ENCODE results near the gene CDPF1. TPM values are rescaled to one million over a fixed set of nuclear protein-coding genes. Genes with fewer than 3 reads are reported as not detected.

The CDPF1 gene
- total and polyA plus RNA-seq, 2 of the 4 experiments (the other 2 are of a cell fraction), result 11.5 to 14.5 TPM

DNA sequence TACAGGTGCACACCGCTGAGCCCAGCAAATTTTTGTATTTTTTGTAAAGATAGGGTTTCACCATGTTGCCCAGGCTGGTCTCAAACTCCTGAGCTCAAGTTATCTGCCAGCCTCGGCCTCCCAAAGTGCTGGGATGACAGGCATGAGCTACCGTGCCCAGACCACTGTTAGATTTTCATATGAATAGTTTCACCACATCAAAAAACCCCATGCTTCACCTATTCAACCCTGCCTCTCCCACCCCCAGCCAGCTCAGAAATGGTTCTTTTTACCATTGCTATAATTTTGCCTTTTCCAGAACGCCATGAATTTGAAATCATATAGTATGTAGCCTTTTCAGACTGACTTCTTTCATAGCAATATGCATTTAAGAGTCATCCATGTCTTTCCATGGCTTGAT, 37.9 kb downstream of the CDPF1 start:
- DNase-seq (no peak), ATAC-seq (ENCODE audit: low read depth) (no peak)
- dilution Hi-C loops (cut with HindIII; ENCODE audit: low sequenced_read_pairs, unreplicated experiment), result no loop called here
- Histone ChIP-seq H2AK5ac (ENCODE audit: low read depth, low read length) (no peak overlapping the region), H2AFZ (replicated peaks; ENCODE audit: low read length, poor library complexity) (no peak overlapping the region), H3K27me3 (ENCODE audit: control insufficient read depth, insufficient read depth, low read length) (no peaks in the 10 kb centered on the region), H2BK5ac (ENCODE audit: low read depth, low read length, poor library complexity, severe bottlenecking) (no peak overlapping the region), H3K56ac (ENCODE audit: extremely low read depth, insufficient read depth, low read length) (no peak overlapping the region), H2AK9ac (replicated peaks; ENCODE audit: low read depth, low read length, poor library complexity) (no peak overlapping the region), H3K23ac (ENCODE audit: low read depth, low read length) (no peak overlapping the region), H3K14ac (replicated peaks; ENCODE audit: low read depth, low read length) (no peak overlapping the region), H3K27ac (ENCODE audit: insufficient read depth, low read length) (no peak overlapping the region), H4K20me1 (ENCODE audit: insufficient read depth, low read length) (no peaks in the 10 kb centered on the region), H4K8ac (ENCODE audit: low read depth in 2 of 2, low read length in 2 of 2) (no peak overlapping the region), H3K9me1 (ENCODE audit: insufficient read depth, low read length) (0 out of 2 replicates have a peak, but pooled peaks cover 6% of the 10 kb centered on the region), H2BK120ac (ENCODE audit: low read depth, low read length) (no peak overlapping the region), H3K18ac (ENCODE audit: low read depth, low read length) (no peak overlapping the region), H3K4me3 (ENCODE audit: insufficient read depth, low read depth, low read length) (no peak overlapping the region), H2BK15ac (ENCODE audit: low read depth, low read length) (no peak overlapping the region), H3K4me2 (ENCODE audit: low read depth, low read length) (no peak overlapping the region), H4K91ac (ENCODE audit: insufficient read depth, low read depth, low read length) (no peak overlapping the region), H3K79me1 (ENCODE audit: low read depth in 1 of 2, low read length in 2 of 2) (no peaks in the 10 kb centered on the region), H3K4ac (ENCODE audit: low read depth, low read length) (no peak overlapping the region), H3K4me1 (ENCODE audit: control insufficient read depth, insufficient read depth, low read length) (no peaks in the 10 kb centered on the region), H3K9ac (ENCODE audit: low read depth, low read length) (no peak overlapping the region), H4K5ac (ENCODE audit: low read depth, low read length) (no peak overlapping the region), H3K36me3 (ENCODE audit: control insufficient read depth, insufficient read depth, low read length) (peaks cover 30% of the 10 kb centered on the region), H3K9me3 (ENCODE audit: control insufficient read depth, insufficient read depth, low read length) (peaks cover 9% of the 10 kb centered on the region), H2BK20ac (ENCODE audit: low read depth, low read length) (no peak overlapping the region)
- ChIA-PET CTCF (no interaction called here), POLR2A (ENCODE audit: unreplicated experiment) (no interaction called here)
- TF ChIP-seq, protein P1, sequence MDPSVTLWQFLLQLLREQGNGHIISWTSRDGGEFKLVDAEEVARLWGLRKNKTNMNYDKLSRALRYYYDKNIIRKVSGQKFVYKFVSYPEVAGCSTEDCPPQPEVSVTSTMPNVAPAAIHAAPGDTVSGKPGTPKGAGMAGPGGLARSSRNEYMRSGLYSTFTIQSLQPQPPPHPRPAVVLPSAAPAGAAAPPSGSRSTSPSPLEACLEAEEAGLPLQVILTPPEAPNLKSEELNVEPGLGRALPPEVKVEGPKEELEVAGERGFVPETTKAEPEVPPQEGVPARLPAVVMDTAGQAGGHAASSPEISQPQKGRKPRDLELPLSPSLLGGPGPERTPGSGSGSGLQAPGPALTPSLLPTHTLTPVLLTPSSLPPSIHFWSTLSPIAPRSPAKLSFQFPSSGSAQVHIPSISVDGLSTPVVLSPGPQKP (IDR thresholded peaks at IDR 0.05; ENCODE audit: borderline replicate concordance, low read depth, low read length), result no peak
- TF ChIP-seq RCOR1 (IDR thresholded peaks at IDR 0.05; ENCODE audit: insufficient replicate concordance, low read length) (no peak), MXI1 (IDR thresholded peaks at IDR 0.05; ENCODE audit: borderline replicate concordance, low read depth, low read length) (no peak), RFX5 (IDR thresholded peaks at IDR 0.05; ENCODE audit: low read depth, low read length) (no peak), FOS (IDR thresholded peaks at IDR 0.05; ENCODE audit: low read depth, low read length) (no peak), POLR2A (IDR thresholded peaks at IDR 0.05; ENCODE audit: low read depth, low read length) (no peak), MAZ (IDR thresholded peaks at IDR 0.05; ENCODE audit: borderline replicate concordance, low read depth, low read length) (no peak), NFE2L2 (IDR thresholded peaks at IDR 0.05; ENCODE audit: low read depth, low read length) (no peak), SMC3 (IDR thresholded peaks at IDR 0.05; ENCODE audit: low read depth, low read length) (no peak), BHLHE40 (IDR thresholded peaks at IDR 0.05; ENCODE audit: low read depth, low read length) (no peak), RAD21 (IDR thresholded peaks at IDR 0.05; ENCODE audit: low read length) (no peak), CEBPB (IDR thresholded peaks at IDR 0.05; ENCODE audit: low read depth, low read length) (no peak), CHD1 (IDR thresholded peaks at IDR 0.05; ENCODE audit: low read depth, low read length) (no peak), MAFK (IDR thresholded peaks at IDR 0.05; ENCODE audit: low read depth, low read length) (no peak)
- TF ChIP-seq, protein P2, sequence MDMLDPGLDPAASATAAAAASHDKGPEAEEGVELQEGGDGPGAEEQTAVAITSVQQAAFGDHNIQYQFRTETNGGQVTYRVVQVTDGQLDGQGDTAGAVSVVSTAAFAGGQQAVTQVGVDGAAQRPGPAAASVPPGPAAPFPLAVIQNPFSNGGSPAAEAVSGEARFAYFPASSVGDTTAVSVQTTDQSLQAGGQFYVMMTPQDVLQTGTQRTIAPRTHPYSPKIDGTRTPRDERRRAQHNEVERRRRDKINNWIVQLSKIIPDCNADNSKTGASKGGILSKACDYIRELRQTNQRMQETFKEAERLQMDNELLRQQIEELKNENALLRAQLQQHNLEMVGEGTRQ (IDR thresholded peaks at IDR 0.05; ENCODE audit: low read depth, low read length), result no peak
- TF ChIP-seq, protein P3, sequence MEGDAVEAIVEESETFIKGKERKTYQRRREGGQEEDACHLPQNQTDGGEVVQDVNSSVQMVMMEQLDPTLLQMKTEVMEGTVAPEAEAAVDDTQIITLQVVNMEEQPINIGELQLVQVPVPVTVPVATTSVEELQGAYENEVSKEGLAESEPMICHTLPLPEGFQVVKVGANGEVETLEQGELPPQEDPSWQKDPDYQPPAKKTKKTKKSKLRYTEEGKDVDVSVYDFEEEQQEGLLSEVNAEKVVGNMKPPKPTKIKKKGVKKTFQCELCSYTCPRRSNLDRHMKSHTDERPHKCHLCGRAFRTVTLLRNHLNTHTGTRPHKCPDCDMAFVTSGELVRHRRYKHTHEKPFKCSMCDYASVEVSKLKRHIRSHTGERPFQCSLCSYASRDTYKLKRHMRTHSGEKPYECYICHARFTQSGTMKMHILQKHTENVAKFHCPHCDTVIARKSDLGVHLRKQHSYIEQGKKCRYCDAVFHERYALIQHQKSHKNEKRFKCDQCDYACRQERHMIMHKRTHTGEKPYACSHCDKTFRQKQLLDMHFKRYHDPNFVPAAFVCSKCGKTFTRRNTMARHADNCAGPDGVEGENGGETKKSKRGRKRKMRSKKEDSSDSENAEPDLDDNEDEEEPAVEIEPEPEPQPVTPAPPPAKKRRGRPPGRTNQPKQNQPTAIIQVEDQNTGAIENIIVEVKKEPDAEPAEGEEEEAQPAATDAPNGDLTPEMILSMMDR (conservative IDR thresholded peaks at IDR 0.05; ENCODE audit: low read depth, low read length), result no peak
- no TSS peak for BruUV-seq (replicated peaks)
- no CpG with 5 or more reads among the region's 4 CpGs for WGBS, 2 experiments (ENCODE audit: extremely low coverage in 2 of 2, insufficient read length in 1 of 2)
- intact Hi-C loops (cut with micrococcal nuclease), result no loop called here
- in situ Hi-C loops (cut with MboI; ENCODE audit: low sequenced_read_pairs), result no loop called here
